Measurements from ENCODE around the gene NTF3.

DNA sequence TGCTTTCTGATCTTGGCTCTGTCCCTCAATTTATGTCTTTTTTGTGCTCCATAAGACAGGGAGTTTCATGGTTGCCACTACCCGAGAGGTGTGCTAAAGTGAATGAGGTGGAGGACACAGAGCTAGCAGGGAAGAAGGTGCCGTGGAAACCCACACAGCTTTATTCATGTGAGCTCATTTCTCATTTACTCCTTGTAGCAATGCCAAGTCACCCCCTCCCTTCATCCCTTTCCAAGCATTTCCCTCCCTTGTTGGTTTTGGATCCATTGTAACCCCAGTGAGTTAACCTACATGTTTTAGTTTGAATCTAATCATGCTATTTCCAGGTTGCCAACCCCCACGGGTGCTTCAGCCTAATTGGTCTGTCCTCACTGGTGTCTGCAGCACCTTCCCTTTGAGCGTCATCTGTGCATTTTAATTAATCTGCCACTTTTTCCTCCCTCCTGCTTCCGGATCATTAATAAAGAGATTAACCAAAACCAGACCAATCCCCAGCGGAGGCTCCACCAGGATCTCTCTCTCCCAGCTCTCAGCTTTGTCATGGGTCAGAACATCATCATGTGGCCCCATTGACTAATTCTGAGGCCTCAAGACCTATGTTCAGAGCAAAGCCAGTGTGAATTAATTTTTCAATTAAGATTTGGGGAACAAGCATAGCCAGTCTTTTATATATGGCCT lies 56.2 kb downstream of the NTF3 start:
- TF ChIP-seq, protein P1, sequence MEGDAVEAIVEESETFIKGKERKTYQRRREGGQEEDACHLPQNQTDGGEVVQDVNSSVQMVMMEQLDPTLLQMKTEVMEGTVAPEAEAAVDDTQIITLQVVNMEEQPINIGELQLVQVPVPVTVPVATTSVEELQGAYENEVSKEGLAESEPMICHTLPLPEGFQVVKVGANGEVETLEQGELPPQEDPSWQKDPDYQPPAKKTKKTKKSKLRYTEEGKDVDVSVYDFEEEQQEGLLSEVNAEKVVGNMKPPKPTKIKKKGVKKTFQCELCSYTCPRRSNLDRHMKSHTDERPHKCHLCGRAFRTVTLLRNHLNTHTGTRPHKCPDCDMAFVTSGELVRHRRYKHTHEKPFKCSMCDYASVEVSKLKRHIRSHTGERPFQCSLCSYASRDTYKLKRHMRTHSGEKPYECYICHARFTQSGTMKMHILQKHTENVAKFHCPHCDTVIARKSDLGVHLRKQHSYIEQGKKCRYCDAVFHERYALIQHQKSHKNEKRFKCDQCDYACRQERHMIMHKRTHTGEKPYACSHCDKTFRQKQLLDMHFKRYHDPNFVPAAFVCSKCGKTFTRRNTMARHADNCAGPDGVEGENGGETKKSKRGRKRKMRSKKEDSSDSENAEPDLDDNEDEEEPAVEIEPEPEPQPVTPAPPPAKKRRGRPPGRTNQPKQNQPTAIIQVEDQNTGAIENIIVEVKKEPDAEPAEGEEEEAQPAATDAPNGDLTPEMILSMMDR (conservative IDR thresholded peaks at IDR 0.05; ENCODE audit: low read length), result no peak
- no peak for TF ChIP-seq EZH2phosphoT487 (IDR thresholded peaks at IDR 0.05; ENCODE audit: borderline replicate concordance)

All from Loucy (cell line).